ENCODE data around the gene CNTN1. TPM values are rescaled to one million over a fixed set of nuclear protein-coding genes. Genes with fewer than 3 reads are reported as not detected.

The CNTN1 gene
- polyA plus RNA-seq, 1 of the 3 experiments (the other 2 are of a cell fraction): 0.13 TPM

GRCh38 chr12:41121374-41121773, 429.1 kb downstream of the CNTN1 start (continued):
- TF ChIP-seq CTCF (IDR thresholded peaks at IDR 0.05): no peak
- TF ChIP-seq, protein P1, sequence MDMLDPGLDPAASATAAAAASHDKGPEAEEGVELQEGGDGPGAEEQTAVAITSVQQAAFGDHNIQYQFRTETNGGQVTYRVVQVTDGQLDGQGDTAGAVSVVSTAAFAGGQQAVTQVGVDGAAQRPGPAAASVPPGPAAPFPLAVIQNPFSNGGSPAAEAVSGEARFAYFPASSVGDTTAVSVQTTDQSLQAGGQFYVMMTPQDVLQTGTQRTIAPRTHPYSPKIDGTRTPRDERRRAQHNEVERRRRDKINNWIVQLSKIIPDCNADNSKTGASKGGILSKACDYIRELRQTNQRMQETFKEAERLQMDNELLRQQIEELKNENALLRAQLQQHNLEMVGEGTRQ (IDR thresholded peaks at IDR 0.05; ENCODE audit: borderline replicate concordance, low read depth, low read length): no peak
- no peak for TF ChIP-seq TEAD4 (IDR thresholded peaks at IDR 0.05; ENCODE audit: borderline replicate concordance, insufficient read depth)
